Stimulated activated CD8-positive, alpha-beta memory T cell treated with anti-CD3 and anti-CD28 coated beads, Interleukin-12 subunit alpha, Interleukin-12 subunit beta, amount 100 ng/mL, for 4 hours (primary cell): Measurements from ENCODE around the gene ALPK3.

Experiments
- DNase-seq: peaks from one replicate; pipeline ENCODE4 v3.0.0-alpha.2; 2020; ENCODE audit warnings: low read depth

ALPK3 gene

DNA sequence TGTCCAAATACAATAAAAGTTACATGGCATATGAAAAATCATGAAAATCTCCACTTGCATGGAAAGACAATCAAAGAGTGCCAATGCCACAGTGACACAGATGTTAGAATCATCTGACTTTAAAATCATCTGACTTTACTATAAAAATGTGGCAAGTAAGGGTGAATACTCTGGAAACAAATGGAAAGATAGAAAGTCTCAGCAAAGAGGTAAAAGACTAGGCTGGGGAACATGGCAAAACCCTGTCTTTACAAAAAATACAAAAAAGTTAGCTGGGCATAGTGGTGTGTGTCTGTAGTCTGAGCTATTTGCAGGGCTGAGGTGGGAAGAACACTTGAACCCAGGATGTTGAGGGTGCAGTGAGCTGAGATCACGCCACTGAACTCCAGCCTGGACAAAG, 29.1 kb downstream of the ALPK3 start:
- no peak for DNase-seq

DNA sequence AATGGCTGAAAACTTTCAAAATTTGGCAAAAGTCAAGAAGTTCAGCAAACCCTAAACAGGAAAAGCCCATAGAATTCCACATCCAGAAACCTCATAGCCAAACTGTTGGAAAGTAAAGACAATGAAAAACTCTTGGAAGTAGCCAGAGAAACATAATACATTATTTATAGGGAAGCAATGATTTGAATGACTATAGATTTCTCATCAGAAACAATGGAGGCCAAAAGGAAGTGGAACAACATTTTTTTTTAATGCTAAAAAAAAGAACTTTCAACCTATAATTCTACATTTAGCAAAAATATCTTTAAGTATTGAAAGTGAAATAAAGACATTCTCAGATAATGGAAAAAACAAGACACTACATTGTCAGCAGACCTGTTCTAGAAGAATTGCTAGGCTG, 30.2 kb downstream of the ALPK3 start:
- DNase-seq, result no peak

DNA sequence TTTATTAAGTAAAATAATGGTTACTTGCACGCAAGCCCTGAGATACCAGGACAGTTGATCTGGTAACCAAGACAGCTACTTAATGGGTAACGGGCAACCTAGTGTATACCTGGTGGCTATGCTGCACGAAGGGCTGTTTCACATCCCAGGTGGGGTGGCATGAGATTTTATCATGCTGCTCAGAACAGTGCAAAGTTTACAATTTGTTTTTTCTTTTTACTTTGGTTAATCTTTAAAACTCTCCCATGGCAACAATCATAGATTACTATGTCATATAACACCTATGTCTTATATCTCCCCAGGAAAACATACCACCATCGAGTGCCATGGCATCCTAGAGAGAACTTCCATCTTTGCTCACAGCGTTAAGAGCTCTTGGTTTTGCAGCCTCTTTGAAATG, 35.1 kb downstream of the ALPK3 start:
- DNase-seq, result no peak

DNA sequence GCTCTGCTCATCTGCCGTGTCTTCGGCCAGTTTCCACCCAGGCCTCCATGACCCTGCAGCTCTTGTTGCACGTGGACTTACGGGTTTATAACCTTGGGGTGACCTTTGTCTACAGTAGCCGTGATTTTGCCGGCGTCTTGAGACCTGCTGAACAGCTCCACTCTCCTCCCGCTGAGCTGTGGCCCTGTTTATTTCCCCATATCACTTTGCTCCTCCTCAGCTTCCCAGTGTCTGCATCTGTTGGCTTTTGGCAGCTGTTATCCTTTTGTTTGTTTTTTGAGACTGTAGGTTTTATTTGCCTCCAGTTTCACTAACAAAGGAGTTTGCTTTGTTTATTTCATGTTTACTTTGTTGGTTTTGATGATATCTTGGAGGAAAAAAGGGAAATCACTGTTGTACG, 38.0 kb downstream of the ALPK3 start:
- no peak for DNase-seq

DNA sequence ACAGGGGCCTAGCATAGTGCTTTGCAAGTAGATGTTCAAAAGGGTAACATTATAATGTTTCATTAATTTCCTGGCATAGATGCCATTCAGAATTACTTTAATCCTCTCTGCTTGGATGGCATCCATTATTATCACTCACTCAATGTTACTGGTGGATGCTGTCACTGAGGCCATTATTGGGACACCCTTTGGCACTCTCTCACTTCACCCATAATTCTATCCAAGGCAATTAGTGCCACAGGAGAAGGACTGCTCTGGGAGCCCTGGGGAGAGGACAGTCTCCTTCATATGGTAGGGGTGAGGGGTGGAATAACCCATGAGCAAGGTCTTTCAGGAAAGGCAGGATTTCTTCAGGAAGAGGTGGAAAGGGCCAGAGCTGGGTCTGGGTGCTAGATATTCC, 38.6 kb downstream of the ALPK3 start:
- DNase-seq, result no peak

DNA sequence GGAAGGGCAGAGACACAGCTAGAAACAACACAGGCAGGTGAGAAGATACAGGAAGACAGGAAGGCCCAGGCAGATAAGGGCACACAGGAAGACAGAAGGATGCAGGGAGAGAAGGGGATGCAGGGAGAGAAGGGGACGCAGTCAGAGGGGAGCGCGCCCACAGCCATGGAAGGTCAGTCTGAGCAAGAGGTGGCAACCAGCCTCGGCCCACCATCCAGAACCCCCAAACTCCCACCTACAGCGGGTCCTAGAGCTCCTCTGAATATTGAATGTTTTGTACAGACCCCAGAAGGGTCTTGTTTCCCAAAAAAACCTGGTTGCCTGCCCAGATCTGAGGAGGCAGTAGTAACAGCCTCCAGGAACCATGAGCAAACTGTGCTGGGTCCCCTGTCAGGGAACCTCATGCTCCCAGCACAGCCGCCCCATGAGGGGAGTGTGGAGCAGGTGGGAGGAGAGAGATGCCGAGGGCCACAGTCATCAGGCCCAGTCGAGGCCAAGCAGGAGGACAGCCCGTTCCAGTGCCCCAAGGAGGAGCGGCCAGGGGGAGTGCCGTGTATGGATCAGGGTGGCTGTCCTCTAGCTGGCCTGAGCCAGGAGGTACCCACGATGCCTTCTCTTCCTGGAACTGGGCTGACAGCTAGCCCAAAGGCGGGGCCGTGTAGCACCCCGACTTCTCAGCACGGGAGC, 39.7 kb downstream of the ALPK3 start:
- DNase-seq, result no peak

DNA sequence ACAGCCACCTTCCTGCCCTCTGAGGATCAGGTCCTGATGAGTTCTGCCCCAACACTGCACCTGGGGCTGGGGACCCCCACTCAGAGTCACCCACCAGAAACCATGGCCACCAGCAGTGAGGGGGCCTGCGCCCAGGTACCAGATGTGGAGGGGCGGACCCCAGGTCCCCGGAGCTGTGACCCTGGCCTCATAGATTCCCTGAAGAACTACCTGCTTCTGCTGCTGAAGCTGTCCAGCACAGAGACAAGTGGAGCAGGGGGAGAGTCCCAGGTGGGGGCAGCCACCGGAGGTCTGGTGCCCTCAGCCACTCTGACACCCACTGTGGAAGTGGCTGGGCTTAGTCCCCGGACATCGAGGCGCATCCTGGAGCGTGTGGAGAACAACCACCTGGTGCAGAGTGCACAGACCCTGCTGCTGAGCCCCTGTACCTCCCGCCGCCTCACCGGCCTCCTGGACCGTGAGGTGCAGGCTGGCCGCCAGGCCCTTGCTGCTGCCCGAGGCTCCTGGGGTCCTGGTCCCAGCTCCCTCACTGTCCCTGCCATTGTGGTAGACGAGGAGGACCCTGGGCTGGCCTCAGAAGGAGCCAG, 40.4 kb downstream of the ALPK3 start:
- DNase-seq, result no peak

DNA sequence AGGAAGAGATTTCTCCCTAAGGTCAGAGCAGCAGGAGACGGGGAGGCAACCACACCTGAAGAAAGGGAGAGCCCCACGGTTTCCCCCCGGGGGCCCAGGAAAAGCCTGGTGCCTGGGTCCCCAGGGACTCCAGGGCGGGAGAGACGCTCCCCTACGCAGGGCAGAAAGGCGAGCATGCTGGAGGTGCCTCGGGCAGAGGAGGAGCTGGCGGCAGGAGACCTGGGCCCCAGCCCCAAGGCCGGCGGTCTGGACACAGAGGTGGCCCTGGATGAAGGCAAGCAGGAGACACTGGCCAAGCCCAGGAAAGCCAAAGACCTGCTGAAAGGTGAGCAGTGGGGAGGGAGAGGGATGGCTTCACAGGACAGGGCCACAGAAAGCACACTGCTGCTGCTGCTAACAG, 41.1 kb downstream of the ALPK3 start:
- DNase-seq, result no peak

DNA sequence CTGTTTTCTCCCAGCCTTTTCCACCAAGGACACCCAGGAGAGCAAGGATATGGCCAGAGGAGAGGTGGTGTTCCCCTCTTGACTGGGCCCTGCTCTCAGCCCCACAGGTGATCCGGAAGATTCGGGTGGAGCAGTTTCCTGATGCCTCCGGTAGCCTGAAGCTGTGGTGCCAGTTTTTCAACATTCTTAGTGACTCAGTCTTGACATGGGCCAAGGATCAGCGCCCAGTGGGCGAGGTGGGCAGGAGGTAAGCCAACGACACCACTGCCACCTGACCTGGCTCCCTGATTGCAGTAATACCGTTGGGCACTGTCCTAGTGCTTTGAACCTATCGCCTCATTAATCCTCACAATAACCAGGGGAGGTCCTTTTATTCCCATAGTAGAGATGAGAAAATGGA, 42.0 kb downstream of the ALPK3 start:
- no peak for DNase-seq

DNA sequence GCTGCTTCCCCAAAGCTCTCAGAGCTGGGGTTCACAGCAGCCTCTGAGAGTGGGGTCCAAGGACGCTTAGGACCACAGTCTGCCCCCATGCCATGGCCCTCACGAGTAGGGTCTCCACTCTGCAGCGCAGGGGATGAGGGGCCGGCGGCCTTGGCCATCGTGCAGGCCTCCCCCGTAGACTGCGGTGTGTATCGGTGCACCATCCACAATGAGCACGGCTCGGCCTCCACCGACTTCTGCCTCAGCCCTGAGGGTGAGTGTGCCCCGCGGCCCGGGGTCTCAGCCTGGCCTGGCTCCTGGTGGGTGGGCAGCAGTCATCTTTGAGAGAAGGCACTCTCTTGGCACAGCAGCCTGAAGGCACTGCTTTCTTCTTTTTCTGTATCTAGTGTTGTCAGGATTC, 42.5 kb downstream of the ALPK3 start:
- no peak for DNase-seq

DNA sequence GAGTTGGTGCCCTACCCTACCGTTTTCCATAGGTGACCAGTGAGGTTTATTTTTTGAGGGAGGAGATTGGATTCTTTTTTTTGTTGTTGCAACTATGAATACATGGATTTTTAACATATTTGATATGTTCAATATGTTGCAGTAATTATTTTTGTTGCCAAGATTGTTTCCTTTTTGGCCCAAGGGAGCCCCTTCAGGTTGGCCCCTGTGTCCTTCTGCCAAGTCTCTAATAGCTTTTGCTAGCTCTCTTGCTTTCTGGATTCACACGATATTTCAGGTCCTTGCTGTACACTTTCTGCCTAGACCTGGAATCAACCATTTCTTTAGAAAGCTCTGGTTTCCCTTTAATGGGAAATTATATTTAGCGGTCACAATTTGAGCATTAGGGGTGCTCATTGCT, 44.6 kb downstream of the ALPK3 start:
- no peak for DNase-seq

DNA sequence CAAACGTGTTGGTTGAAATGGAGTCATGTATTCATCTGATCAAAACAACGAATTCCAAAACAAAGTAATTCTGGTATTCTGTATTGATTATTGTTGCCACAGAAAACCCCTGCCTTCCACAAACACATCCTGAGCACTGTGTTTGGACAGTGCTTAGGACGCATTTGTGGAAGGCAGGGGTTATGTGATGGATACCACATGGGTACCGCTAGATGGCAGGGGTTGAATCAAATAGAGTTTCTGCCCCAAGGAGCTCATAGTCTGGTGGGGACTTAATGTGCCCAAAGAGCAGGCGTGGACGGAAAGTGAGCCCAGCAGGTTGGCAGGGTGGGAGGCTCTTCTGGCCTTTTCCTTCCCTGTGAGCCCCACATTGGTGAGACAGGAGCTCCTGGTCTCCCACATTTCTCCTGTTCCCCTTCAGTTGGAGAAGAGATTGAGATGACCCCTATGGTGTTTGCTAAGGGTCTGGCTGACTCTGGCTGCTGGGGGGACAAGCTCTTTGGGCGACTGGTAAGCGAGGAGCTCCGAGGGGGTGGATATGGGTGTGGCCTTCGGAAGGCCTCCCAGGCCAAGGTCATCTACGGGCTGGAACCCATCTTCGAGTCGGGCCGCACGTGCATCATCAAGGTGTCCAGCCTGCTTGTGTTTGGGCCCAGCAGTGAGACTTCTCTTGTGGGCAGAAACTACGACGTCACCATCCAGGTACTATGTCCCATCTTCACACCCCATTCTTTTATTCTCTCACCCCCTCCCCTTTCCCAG, 45.2 kb downstream of the ALPK3 start:
- no peak for DNase-seq

DNA sequence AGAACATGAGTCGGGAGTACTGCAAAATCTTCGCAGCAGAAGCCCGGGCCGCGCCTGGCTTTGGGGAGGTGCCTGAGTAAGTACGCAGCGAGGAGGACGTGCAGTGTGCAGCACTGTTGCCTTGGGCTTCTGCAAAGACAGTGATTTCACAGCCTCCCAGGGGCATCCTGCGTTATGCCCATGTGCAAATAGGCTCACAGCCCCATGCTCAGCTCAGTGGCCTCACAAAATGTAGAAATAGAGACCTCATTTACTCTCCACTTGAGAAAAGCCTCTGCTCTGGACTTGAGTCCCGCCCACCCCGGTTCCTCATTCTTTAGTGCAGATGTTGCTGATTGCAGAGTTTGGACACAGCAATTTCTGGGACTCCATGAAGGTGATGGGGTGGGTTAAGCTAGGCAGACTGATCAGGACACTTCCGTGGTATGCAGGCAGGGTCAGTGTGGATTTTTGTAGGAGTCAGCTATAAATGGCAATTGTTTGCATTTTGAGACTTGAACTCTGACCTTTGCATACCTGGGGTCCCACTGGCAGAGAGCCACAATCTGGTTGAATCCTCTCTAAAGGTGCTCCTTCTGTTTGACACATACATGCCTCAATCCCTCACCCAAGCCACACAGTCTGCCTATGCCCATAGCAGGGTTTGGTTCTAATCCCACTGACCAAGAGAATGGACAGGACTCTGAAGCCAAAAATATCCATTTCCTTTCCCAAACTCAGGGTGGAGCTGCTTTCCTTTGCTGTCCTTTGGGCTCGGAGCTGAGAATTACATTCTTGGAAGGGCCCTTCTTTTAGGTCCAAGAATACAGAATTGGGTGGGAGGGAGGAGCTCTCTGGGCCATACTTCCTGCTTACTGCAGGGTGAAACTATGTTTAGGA, 46.6 kb downstream of the ALPK3 start:
- no peak for DNase-seq

DNA sequence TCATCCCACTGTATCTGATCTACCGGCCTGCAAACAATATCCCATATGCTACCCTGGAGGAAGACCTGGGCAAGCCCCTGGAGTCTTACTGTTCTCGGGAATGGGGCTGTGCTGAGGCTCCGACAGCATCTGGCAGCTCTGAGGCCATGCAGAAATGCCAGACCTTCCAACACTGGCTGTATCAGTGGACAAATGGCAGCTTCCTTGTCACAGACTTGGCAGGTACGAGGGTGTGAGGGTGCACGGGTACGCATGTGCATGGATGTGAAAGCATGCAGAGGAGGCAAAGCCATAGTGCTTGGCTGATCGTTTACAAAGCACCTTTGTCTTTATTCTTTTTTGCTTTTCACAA, 47.3 kb downstream of the ALPK3 start:
- DNase-seq, result no peak

DNA sequence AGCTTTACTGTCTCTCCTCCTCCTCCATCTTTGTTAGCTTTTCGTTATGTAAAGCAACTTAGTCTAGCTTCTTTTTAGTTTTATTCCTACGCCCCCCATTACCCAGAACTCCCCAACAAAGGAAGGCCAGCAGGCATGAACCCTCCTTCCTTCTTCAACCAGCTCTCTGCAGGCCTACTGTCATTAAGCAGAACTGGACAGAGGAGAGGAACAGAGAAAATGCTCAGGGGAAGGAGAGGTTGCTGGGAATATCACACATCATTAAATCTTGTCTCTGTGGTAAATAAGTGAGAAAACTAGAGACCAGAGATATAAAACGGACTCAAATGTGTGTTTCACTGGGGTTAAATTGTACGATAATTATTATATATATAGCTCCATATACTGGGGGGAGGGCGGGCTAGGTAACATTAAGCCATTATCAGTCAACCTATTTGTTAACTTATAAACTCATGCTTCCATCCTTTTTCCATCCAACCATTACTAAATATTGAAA, 48.0 kb downstream of the ALPK3 start:
- DNase-seq, result no peak

DNA sequence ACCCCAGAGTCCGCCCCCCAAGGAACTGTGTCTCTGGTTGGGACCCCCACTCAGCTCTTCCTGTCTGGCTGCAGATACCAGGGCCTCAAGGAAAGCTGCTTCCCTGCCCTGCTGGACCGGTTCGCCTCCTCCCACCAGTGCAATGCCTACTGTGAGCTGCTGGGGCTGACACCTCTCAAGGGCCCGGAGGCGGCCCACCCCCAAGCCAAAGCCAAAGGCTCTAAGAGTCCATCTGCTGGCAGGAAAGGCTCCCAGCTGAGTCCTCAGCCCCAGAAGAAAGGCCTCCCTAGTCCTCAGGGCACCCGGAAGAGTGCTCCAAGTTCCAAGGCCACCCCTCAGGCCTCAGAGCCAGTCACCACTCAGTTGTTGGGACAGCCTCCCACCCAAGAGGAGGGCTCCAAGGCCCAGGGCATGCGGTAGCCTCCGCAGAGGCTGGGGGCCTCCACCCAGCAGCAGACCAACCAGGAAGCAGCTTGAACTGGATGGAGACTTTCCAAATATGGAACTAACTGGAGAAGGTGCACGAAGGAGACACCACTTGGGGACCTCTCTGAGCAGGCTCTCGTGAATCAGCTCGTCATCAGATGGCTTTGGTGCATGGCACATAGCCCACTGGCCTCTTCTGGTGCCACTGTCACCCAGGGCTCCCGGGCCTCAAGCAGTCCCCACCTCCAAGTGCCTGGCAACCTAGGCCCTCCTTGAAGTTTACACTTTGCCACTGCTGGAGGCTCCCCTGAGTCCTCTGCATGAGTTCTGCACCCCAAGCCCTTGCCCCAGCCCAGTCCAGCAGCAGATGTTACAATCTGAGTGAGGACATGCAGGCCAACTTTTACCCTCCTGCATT, 51.1 kb downstream of the ALPK3 start:
- no peak for DNase-seq

DNA sequence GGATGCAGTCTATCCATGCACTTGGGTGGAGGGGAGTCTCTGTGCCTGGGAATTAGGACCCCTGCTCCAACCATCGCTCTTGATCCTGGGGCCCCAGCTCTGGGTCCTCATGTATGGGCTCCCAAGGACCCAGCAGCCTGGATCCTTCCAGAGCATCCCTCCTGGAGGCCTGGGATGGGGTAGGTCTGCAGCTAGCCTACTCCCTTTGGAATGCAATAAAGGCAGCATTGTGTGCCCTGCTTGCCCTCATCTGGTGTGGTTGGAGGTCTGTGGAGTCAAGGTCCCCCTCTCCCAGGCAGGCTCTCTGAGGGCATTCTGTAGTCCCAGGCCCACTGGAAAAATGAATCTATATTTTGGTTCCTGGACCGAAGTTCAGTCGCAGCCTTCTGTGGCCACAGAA, 52.4 kb downstream of the ALPK3 start:
- DNase-seq, result no peak

DNA sequence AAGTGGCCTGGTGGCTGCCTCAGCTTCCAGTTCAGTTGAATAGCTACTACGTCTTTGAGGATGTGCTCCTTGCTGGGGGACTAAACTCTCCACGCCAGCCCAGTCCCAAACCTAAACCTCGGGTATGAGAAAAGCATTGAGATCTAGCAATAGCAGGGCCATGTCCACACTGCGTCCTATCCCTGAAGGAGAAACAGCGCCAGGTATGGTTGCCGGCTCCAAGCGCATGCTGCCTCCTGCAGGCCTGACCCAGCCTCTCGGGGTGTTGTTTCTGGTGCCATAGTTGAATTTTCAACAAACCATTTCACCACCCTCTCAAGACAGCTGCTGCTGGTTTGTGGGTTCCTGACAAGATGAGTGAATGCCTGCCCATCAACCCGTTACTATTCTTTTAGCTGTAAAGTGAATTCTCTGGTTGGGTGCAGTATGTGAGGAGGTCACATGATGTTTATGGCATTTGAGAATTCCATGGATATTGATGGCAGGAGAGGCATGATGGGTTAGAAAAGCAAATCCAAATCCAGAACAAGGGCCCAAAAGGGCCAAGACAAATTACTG, 54.4 kb downstream of the ALPK3 start:
- DNase-seq, result no peak

DNA sequence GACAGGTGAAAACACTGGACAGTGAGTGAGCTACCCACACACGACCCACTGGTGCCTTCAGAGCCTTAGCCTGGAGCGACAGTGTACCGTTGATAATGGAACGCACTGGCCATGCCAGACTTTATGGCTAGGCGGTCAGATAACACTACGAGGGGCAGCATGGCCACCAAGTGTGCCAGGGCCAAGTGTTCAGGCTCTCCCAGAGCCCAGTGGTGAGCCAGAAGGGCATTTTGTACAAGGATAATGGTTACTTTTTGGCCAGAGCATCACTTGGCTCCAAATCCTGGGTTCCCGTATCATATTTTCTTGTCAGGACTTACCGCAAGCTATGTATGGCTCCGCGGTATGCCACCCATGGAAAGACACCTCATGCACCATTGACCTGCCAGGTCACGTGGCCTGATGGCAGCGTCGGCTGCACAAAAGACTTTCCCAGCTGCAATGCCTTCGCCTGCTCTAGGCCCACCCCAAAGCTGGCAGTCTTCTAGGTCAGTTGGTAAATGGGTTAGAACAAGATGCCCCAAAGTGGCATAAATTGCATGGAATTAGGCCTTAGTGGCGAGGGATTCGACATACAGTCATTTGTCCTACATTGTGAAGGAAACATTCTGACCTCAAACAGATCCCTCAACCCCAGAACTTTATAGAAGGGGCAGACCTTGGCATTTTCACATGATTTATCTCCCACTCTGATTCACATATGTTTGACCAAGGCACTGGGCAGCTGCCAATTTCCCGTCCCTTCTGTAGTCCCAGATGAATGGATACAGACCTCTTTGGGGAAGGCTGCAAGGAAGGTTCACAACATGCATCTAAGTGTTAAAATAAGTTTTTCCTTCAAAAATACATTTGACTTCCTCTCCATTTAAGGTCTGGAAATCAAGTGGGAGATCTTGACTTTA, 55.1 kb downstream of the ALPK3 start:
- DNase-seq, result no peak

DNA sequence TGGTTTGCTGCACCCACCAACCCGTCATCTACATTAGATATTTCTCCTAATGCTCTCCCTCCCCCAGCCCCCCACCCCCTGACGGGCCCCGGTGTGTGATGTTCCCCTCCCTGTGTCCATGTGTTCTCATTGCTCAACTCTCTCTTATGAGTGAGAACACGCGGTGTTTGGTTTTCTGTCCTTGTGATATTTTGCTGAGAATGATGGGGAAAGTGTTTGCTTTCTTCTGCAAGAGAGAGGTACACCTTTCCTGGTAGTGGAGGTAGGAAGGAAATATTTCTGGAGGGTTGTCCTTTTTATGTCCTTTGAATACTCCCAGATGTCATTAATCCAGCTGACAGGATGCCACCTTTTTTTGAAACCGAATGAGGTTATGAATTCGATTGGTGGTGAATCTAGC, 56.8 kb downstream of the ALPK3 start:
- no peak for DNase-seq
